NT2/D1 (cell line): Measurements from ENCODE around the gene HSD11B1.

Experiments used
- DNase-seq: peaks from one replicate; pipeline ENCODE4 v3.0.0-alpha.2; 2011; ENCODE audit warnings: low read depth, low spot score
- H3K27me3 ChIP-seq: 2 replicates; pipeline ENCODE4 v1.6.0; 2011; ENCODE audit warnings: mild to moderate bottlenecking; ENCODE audit not compliant: insufficient read length, insufficient read depth
- H3K36me3 ChIP-seq: 2 replicates; pipeline ENCODE4 v1.6.1; 2011; ENCODE audit warnings: mild to moderate bottlenecking, low read length, mixed read lengths; ENCODE audit not compliant: insufficient read depth, insufficient read length
- H3K4me1 ChIP-seq: 2 replicates; pipeline ENCODE4 v1.5.1; 2011; ENCODE audit not compliant: insufficient read depth, insufficient read length
- H3K4me3 ChIP-seq: 2 replicates; pipeline ENCODE4 v1.5.1; 2011; ENCODE audit warnings: low read depth; ENCODE audit not compliant: insufficient read length
- H3K9ac ChIP-seq: 2 replicates; pipeline ENCODE4 v1.6.0; 2011; ENCODE audit warnings: low read depth; ENCODE audit not compliant: insufficient read length
- H3K9me3 ChIP-seq: 2 replicates; pipeline ENCODE4 v1.5.1; 2011; ENCODE audit warnings: mild to moderate bottlenecking, low read length; ENCODE audit not compliant: insufficient read depth
- SUZ12 ChIP-seq: IDR thresholded peaks from 2 replicates; pipeline ENCODE4 v1.6.1; 2011; ENCODE audit not compliant: insufficient read length, insufficient read depth; ENCODE audit errors: extremely low read depth
- YY1 ChIP-seq: IDR thresholded peaks from 2 replicates; pipeline ENCODE4 v1.6.1; 2011; ENCODE audit not compliant: insufficient read length, insufficient read depth
- ZNF274 ChIP-seq: IDR thresholded peaks from 2 replicates; pipeline ENCODE4 v1.6.1; 2011; ENCODE audit warnings: mild to moderate bottlenecking, low read depth, low read length

Gene HSD11B1

GRCh38 chr1:209717818-209718217, 13.2 kb downstream of the HSD11B1 start:
- TF ChIP-seq YY1 (no peak), SUZ12 (no peak), ZNF274 (no peak)
- Histone ChIP-seq H3K9ac (no peak overlapping the region), H3K36me3 (no peaks in the 10 kb centered on the region), H3K27me3 (no peaks in the 10 kb centered on the region), H3K4me1 (no peaks in the 10 kb centered on the region), H3K9me3 (no peaks in the 10 kb centered on the region), H3K4me3 (no peak overlapping the region)
- no peak for DNase-seq

- Histone ChIP-seq H3K4me3 (no peak overlapping the region), H3K9me3 (no peaks in the 10 kb centered on the region), H3K27me3 (no peaks in the 10 kb centered on the region), H3K36me3 (no peaks in the 10 kb centered on the region), H3K9ac (no peak overlapping the region), H3K4me1 (no peaks in the 10 kb centered on the region)
- TF ChIP-seq SUZ12 (no peak), ZNF274 (no peak), YY1 (no peak)
- DNase-seq: no peak
Observed at GRCh38 chr1:209720326-209720725, 15.7 kb downstream of the HSD11B1 start.

GRCh38 chr1:209720826-209721225, 16.2 kb downstream of the HSD11B1 start:
- TF ChIP-seq ZNF274 (no peak), YY1 (no peak), SUZ12 (no peak)
- no peak overlapping the region for H3K9ac ChIP-seq
- H3K36me3 ChIP-seq: no peaks in the 10 kb centered on the region
- H3K27me3 ChIP-seq: no peaks in the 10 kb centered on the region
- no peaks in the 10 kb centered on the region for H3K4me1 ChIP-seq
- no peak overlapping the region for H3K4me3 ChIP-seq
- DNase-seq: no peak
- H3K9me3 ChIP-seq: no peaks in the 10 kb centered on the region

GRCh38 chr1:209721323-209721722, 16.7 kb downstream of the HSD11B1 start:
- DNase-seq: no peak
- H3K36me3 ChIP-seq: no peaks in the 10 kb centered on the region
- no peak for TF ChIP-seq SUZ12
- no peak for TF ChIP-seq YY1
- no peak for TF ChIP-seq ZNF274
- no peak overlapping the region for H3K9ac ChIP-seq
- H3K9me3 ChIP-seq: no peaks in the 10 kb centered on the region
- H3K27me3 ChIP-seq: no peaks in the 10 kb centered on the region
- H3K4me1 ChIP-seq: no peaks in the 10 kb centered on the region
- H3K4me3 ChIP-seq: no peak overlapping the region

- no peaks in the 10 kb centered on the region for H3K36me3 ChIP-seq
- no peak overlapping the region for H3K9ac ChIP-seq
- H3K9me3 ChIP-seq: no peaks in the 10 kb centered on the region
- no peaks in the 10 kb centered on the region for H3K4me1 ChIP-seq
- TF ChIP-seq SUZ12 (no peak), YY1 (no peak), ZNF274 (no peak)
- no peak for DNase-seq
- H3K27me3 ChIP-seq: no peaks in the 10 kb centered on the region
- no peak overlapping the region for H3K4me3 ChIP-seq
Observed at GRCh38 chr1:209723265-209723664, 18.6 kb downstream of the HSD11B1 start.

- H3K36me3 ChIP-seq: no peaks in the 10 kb centered on the region
- no peaks in the 10 kb centered on the region for H3K4me1 ChIP-seq
- no peaks in the 10 kb centered on the region for H3K27me3 ChIP-seq
- no peak overlapping the region for H3K9ac ChIP-seq
- no peak overlapping the region for H3K4me3 ChIP-seq
- TF ChIP-seq ZNF274 (no peak), YY1 (no peak), SUZ12 (no peak)
- no peak for DNase-seq
- H3K9me3 ChIP-seq: no peaks in the 10 kb centered on the region
Observed at GRCh38 chr1:209723756-209724693, 19.4 kb downstream of the HSD11B1 start.

GRCh38 chr1:209727286-209727685, 22.6 kb downstream of the HSD11B1 start:
- Histone ChIP-seq H3K4me3 (no peak overlapping the region), H3K9me3 (no peaks in the 10 kb centered on the region), H3K27me3 (no peaks in the 10 kb centered on the region), H3K9ac (no peak overlapping the region), H3K4me1 (no peaks in the 10 kb centered on the region), H3K36me3 (no peaks in the 10 kb centered on the region)
- TF ChIP-seq SUZ12: no peak
- no peak for TF ChIP-seq YY1
- TF ChIP-seq ZNF274: no peak
- DNase-seq: no peak
